Nephron (organoid): ENCODE measurements around the gene SYNDIG1.
"Not testable (repeated sequence)": the region's sequence is repeated elsewhere in the genome, so short reads cannot be mapped to it uniquely, and the experiment has no call there.

ENCODE experiments used
- H3K27ac Mint-ChIP-seq, 3 experiments: 2 replicates each; pipeline ENCODE4 v1.8.0; 2020; ENCODE audit warnings: mixed read lengths in 3 of 3, mild to moderate bottlenecking in 2 of 3, moderate library complexity in 1 of 3
- H3K27me3 Mint-ChIP-seq: 2 replicates; pipeline ENCODE4 v1.8.0; 2021; ENCODE audit warnings: low read depth, mild to moderate bottlenecking, moderate library complexity, mixed read lengths
- H3K36me3 Mint-ChIP-seq: 2 replicates; pipeline ENCODE4 v1.8.0; 2020; ENCODE audit warnings: low read depth, mixed read lengths
- H3K4me1 Mint-ChIP-seq: 2 replicates; pipeline ENCODE4 v1.8.0; 2020; ENCODE audit warnings: mixed read lengths
- H3K4me3 Mint-ChIP-seq, 3 experiments: 2 replicates each; pipeline ENCODE4 v1.8.0; 2020; ENCODE audit warnings: mild to moderate bottlenecking in 3 of 3, mixed read lengths in 3 of 3, moderate library complexity in 2 of 3
- H3K9me3 Mint-ChIP-seq: 2 replicates; pipeline ENCODE4 v1.8.0; 2020; ENCODE audit warnings: mixed read lengths
- TF ChIP-seq, protein P1 (sequence below), 3 experiments: fragments of 200-600 bp; sonication (generic); IDR thresholded peaks; one replicate each; pipeline ENCODE4 v1.5.0; 2021; ENCODE audit warnings: antibody characterized with exemption in 3 of 3; ENCODE audit not compliant: unreplicated experiment in 3 of 3

SYNDIG1 gene

DNA sequence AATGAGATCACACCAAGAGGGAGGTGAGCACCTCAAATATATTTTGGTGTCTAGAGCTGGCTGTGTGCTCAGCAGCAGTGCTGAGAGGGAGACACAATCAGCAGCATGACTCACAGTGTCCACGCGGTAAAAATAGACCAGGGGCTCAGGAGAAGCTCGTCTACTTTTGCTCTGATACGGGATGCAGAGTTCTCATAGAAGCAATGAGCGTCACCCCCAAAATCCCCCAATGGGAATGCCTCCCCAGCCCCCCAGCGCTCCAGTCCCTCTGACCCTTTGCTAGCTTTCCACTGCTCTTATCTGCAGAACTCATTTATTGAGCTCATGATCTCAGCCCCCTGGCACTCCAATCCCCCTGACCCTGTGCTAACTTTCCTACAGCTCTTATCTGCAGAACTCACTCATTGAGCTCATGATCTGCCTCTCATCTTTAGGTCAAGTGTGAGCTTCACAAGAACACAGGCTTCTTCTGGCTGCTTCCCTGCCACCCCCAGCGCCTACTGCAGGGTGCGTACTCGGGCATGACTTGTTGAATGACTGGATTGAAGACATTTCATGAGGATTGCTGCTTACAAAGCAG, 34.0 kb downstream of the SYNDIG1 start:
- Mint-ChIP-seq H3K27ac (no peak overlapping the region), H3K4me1 (peaks cover 23% of the 10 kb centered on the region), H3K9me3 (no peaks in the 10 kb centered on the region), H3K4me3 (no peak overlapping the region), H3K36me3 (no peaks in the 10 kb centered on the region), H3K27me3 (peaks cover 13% of the 10 kb centered on the region)
- TF ChIP-seq, protein P1, sequence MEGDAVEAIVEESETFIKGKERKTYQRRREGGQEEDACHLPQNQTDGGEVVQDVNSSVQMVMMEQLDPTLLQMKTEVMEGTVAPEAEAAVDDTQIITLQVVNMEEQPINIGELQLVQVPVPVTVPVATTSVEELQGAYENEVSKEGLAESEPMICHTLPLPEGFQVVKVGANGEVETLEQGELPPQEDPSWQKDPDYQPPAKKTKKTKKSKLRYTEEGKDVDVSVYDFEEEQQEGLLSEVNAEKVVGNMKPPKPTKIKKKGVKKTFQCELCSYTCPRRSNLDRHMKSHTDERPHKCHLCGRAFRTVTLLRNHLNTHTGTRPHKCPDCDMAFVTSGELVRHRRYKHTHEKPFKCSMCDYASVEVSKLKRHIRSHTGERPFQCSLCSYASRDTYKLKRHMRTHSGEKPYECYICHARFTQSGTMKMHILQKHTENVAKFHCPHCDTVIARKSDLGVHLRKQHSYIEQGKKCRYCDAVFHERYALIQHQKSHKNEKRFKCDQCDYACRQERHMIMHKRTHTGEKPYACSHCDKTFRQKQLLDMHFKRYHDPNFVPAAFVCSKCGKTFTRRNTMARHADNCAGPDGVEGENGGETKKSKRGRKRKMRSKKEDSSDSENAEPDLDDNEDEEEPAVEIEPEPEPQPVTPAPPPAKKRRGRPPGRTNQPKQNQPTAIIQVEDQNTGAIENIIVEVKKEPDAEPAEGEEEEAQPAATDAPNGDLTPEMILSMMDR (IDR thresholded peaks at IDR 0.05; ENCODE audit: unreplicated experiment in 3 of 3): no peak

DNA sequence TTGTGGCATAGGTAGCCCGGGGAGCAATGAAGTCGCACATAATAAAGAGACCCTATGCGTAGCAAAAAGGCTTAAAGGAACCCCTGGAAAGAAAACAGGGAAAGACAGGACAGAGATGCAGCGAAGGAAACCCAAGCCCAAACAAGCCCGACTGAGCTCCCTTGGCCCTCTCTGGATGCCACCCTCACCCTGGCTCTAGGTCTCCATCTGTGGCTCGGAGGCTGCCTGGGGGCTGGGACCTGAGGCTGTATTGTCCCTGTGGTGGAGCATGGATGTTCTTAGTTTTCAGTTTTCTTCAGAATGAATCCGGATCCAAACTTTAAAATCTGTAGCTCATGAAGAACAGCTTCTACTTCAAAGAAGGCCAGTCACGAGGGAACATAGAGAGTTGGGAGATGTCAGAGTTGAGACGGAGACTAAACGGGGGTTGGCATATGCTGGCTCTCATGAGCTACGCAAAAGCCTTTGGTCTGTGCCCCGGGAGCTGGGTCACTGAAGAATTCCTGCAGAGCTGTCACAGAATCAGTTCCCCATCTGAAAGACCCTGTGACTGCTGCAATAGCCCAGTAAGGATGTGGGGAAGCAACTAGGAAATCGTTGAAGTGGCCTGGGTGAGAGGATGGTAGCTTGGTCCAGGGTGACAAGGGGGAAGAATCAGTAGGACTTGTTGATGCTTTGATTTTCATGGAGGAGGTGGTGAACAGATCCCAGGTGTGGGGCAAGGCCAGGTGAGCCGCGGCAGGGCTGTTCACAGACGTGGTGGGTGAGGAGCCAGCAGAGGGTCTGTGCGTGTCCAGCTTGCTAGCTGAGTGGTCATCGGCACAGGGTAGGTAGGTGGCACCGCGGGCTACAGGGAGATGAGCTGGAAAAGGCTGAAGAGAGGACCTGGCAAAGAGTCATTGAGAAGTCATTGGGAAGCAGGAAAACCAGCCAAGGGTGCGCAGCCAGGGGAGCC, 35.2 kb downstream of the SYNDIG1 start:
- TF ChIP-seq, protein P1 (IDR thresholded peaks at IDR 0.05; ENCODE audit: unreplicated experiment in 3 of 3): no peak
- no peak overlapping the region for H3K27ac Mint-ChIP-seq
- H3K36me3 Mint-ChIP-seq: no peaks in the 10 kb centered on the region
- H3K4me3 Mint-ChIP-seq: no peak overlapping the region
- no peaks in the 10 kb centered on the region for H3K9me3 Mint-ChIP-seq
- H3K4me1 Mint-ChIP-seq: peaks cover 21% of the 10 kb centered on the region
- peaks cover 13% of the 10 kb centered on the region for H3K27me3 Mint-ChIP-seq

DNA sequence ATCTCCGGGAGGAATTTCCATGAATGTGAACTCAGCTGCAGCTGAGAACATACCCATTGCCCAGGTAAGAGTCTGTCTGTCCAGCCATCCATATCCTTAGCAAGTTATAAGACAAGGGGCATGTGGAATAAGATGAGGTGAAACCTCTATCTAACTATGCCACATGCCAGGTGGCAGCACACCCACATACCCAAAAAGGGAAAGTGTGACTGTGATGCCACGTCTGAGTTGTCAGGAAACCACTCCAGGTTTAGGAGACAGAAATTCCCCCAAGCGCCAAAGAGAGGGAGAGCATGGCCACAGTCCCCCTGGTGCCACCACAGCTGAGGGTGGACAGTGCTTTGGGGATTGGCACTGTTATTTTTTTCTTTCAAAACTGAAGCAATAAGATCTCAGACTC, 36.7 kb downstream of the SYNDIG1 start:
- peaks cover 17% of the 10 kb centered on the region for H3K4me1 Mint-ChIP-seq
- H3K36me3 Mint-ChIP-seq: peaks cover 4% of the 10 kb centered on the region
- no peak overlapping the region for H3K27ac Mint-ChIP-seq
- TF ChIP-seq, protein P1 (IDR thresholded peaks at IDR 0.05; ENCODE audit: unreplicated experiment in 3 of 3): no peak
- H3K4me3 Mint-ChIP-seq: no peak overlapping the region
- H3K9me3 Mint-ChIP-seq: no peaks in the 10 kb centered on the region
- H3K27me3 Mint-ChIP-seq: peaks cover 13% of the 10 kb centered on the region

DNA sequence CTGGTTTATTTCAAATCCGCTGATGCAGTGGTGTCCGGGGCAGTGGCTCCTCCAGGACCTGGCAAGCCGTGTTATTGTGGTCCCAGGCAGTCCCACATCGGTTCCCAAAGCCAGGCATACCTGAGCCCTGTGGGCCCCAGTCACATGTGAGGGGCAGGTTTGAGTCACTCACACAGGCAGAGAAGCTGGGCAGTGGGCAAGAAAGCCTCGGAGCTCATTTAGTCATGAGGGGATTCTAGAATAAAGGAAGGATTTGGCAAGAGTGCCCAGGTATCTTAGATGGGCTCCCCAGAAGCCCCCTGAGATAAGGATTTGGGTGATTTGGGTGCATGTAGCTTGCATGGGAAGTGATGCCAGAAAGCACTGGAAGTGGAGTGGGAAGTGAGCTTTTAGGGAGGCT, 37.3 kb downstream of the SYNDIG1 start:
- no peak overlapping the region for H3K4me3 Mint-ChIP-seq
- H3K27ac Mint-ChIP-seq: no peak overlapping the region
- H3K9me3 Mint-ChIP-seq: no peaks in the 10 kb centered on the region
- H3K36me3 Mint-ChIP-seq: peaks cover 8% of the 10 kb centered on the region
- peaks cover 13% of the 10 kb centered on the region for H3K27me3 Mint-ChIP-seq
- TF ChIP-seq, protein P1 (IDR thresholded peaks at IDR 0.05; ENCODE audit: unreplicated experiment in 3 of 3): no peak
- H3K4me1 Mint-ChIP-seq: peaks cover 17% of the 10 kb centered on the region

DNA sequence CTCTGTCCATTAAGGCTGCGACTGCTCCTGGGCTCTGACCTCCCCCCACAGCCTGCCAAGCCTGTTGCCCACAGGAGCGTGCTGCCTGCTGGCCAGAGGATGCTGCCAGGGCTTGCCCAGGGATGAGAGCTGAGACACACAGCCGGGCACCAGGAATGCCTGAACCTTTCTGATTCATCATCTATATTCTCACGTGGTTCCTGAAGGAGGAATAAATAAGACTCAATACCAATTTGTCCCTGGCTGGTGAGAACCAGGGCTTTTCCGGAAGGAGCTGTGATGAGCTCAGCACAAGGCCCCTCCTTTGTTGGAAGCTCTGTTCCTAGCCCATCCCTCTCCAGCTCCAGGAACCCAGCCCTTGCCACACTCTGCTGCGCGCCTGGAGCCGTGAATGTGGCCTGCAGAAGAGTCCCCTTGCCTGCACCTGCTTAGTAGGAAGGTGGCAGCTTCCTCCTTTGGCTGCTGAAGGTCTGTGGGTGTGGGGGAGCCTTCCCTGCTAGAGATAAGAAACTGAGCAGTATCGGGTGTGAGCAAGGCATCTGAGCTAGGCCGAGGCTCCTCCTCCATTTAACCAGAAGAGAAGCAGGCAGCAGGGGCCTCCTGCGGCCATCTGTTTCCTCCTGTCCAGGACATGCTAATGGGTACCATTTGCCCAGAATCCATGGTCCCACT, 37.9 kb downstream of the SYNDIG1 start:
- H3K36me3 Mint-ChIP-seq: peaks cover 12% of the 10 kb centered on the region
- no peak overlapping the region for H3K4me3 Mint-ChIP-seq
- no peak overlapping the region for H3K27ac Mint-ChIP-seq
- peaks cover 11% of the 10 kb centered on the region for H3K27me3 Mint-ChIP-seq
- TF ChIP-seq, protein P1 (IDR thresholded peaks at IDR 0.05; ENCODE audit: unreplicated experiment in 3 of 3): no peak
- no peaks in the 10 kb centered on the region for H3K9me3 Mint-ChIP-seq
- peaks cover 15% of the 10 kb centered on the region for H3K4me1 Mint-ChIP-seq

DNA sequence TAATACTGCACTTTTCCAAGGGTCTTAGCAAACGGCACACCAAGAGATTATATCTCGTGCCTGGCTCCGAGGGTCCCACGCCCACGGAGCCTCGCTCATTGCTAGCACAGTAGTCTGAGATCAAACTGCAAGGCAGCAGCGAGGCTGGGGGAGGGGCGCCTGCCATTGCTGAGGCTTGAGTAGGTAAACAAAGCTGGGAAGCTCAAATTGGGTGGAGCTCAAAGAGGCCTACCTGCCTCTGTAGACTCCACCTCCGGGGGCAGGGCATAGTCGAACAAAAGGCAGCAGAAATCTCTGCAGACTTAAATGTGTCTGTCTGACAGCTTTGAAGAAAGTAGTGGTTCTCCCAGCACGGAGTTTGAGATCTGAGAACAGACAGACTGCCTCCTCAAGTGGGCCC, 43.0 kb downstream of the SYNDIG1 start:
- Mint-ChIP-seq H3K36me3 (peaks cover 15% of the 10 kb centered on the region), H3K9me3 (peaks cover 14% of the 10 kb centered on the region)
- not testable (repeated sequence) for H3K27ac Mint-ChIP-seq, H3K4me1 Mint-ChIP-seq, H3K4me3 Mint-ChIP-seq, H3K27me3 Mint-ChIP-seq
